WTC11 (cell line): ENCODE data around the gene UPP1. TPM values are rescaled to one million over a fixed set of nuclear protein-coding genes. Genes with fewer than 3 reads are reported as not detected.

Experiments used
- ATAC-seq: fragments of 200-7000 bp; cut with Tn5 transposase; 2 replicates; pipeline ENCODE4 v1.10.0; 2021; ENCODE audit warnings: mild to moderate bottlenecking, moderate library complexity
- CTCF ChIA-PET: fragments of 300-600 bp; sonication (Branson Sonifier 250); formaldehyde crosslinking; loops from one replicate; lab custom pipeline; 2021; ENCODE audit warnings: antibody characterized with exemption; lab: Charles Lee
- POLR2A ChIA-PET: fragments of 350-600 bp; sonication (Branson Sonifier 250); formaldehyde crosslinking; loops from one replicate; lab custom pipeline; 2021; ENCODE audit warnings: antibody characterized with exemption; lab: Charles Lee
- DNase-seq: peaks from one replicate; pipeline ENCODE4 v3.0.0; 2021; ENCODE audit warnings: low spot score
- H3K27ac Mint-ChIP-seq: 2 replicates; pipeline ENCODE4 v1.8.0; 2021; ENCODE audit warnings: mixed read lengths
- H3K27me3 Mint-ChIP-seq: 2 replicates; pipeline ENCODE4 v1.8.0; 2021; ENCODE audit warnings: low read depth, mild to moderate bottlenecking, moderate library complexity, mixed read lengths
- H3K36me3 Mint-ChIP-seq: 2 replicates; pipeline ENCODE4 v1.8.0; 2021; ENCODE audit warnings: mixed read lengths
- H3K4me1 Mint-ChIP-seq: 2 replicates; pipeline ENCODE4 v1.8.0; 2022; ENCODE audit warnings: mixed read lengths
- H3K4me3 Mint-ChIP-seq: 2 replicates; pipeline ENCODE4 v1.8.0; 2021; ENCODE audit warnings: mild to moderate bottlenecking, moderate library complexity, mixed read lengths
- H3K9me3 Mint-ChIP-seq: 2 replicates; pipeline ENCODE4 v1.8.0; 2021; ENCODE audit warnings: mixed read lengths
- ATF1 ChIP-seq: sonication (generic); formaldehyde crosslinking; IDR thresholded peaks from 2 replicates; pipeline ENCODE4 v1.8.1; 2023; ENCODE audit warnings: mild to moderate bottlenecking, moderate library complexity, missing genetic modification reagents
- CREB1 ChIP-seq: sonication (generic); formaldehyde crosslinking; IDR thresholded peaks from 2 replicates; pipeline ENCODE4 v1.8.0; 2023; ENCODE audit warnings: mild to moderate bottlenecking, missing genetic modification reagents
- GTF2I ChIP-seq: fragments of 250-450 bp; sonication (Bioruptor Pico); conservative IDR thresholded peaks from 2 replicates; pipeline ENCODE4 v1.4.0; 2021; ENCODE audit warnings: mild to moderate bottlenecking
- JUN ChIP-seq: sonication (generic); formaldehyde crosslinking; IDR thresholded peaks from 2 replicates; pipeline ENCODE4 v1.8.0; 2023; ENCODE audit warnings: mild to moderate bottlenecking, missing genetic modification reagents
- KAT7 ChIP-seq: sonication (generic); formaldehyde crosslinking; IDR thresholded peaks from 2 replicates; pipeline ENCODE4 v1.8.1; 2023; ENCODE audit warnings: missing genetic modification reagents, mild to moderate bottlenecking, borderline replicate concordance
- NFATC4 ChIP-seq: fragments of 250-450 bp; sonication (Bioruptor Pico); IDR thresholded peaks from 2 replicates; pipeline ENCODE4 v1.9.0; 2021; ENCODE audit warnings: mild to moderate bottlenecking
- NR1H2 ChIP-seq: sonication (generic); formaldehyde crosslinking; IDR thresholded peaks from 2 replicates; pipeline ENCODE4 v1.9.0; 2021; ENCODE audit warnings: mild to moderate bottlenecking, moderate library complexity, missing genetic modification reagents
- RORB ChIP-seq: fragments of 250-450 bp; sonication (Bioruptor Pico); IDR thresholded peaks from 2 replicates; pipeline ENCODE4 v1.9.0; 2021; ENCODE audit warnings: mild to moderate bottlenecking
- SMAD3 ChIP-seq: sonication (generic); formaldehyde crosslinking; IDR thresholded peaks from 2 replicates; pipeline ENCODE4 v1.8.0; 2022; ENCODE audit warnings: missing genetic modification reagents, mild to moderate bottlenecking, borderline replicate concordance
- SOX15 ChIP-seq: fragments of 250-450 bp; sonication (Bioruptor Pico); IDR thresholded peaks from 2 replicates; pipeline ENCODE4 v1.9.0; 2021; ENCODE audit warnings: mild to moderate bottlenecking
- SP1 ChIP-seq: sonication (generic); formaldehyde crosslinking; conservative IDR thresholded peaks from 2 replicates; pipeline ENCODE4 v1.8.1; 2022; ENCODE audit warnings: missing genetic modification reagents
- TEAD4 ChIP-seq: sonication (generic); formaldehyde crosslinking; IDR thresholded peaks from 2 replicates; pipeline ENCODE4 v1.8.0; 2022; ENCODE audit warnings: mild to moderate bottlenecking, missing genetic modification reagents
- ZNF138 ChIP-seq: sonication (generic); formaldehyde crosslinking; conservative IDR thresholded peaks from 2 replicates; pipeline ENCODE4 v1.8.1; 2022; ENCODE audit warnings: mild to moderate bottlenecking, moderate library complexity, missing genetic modification reagents
- ZNF232 ChIP-seq: sonication (generic); formaldehyde crosslinking; IDR thresholded peaks from 2 replicates; pipeline ENCODE4 v1.8.0; 2022; ENCODE audit warnings: mild to moderate bottlenecking, missing genetic modification reagents
- ZNF263 ChIP-seq: sonication (generic); formaldehyde crosslinking; IDR thresholded peaks from 2 replicates; pipeline ENCODE4 v1.8.1; 2022; ENCODE audit warnings: low read depth, mild to moderate bottlenecking, moderate library complexity, missing genetic modification reagents
- ZNF671 ChIP-seq: fragments of 250-450 bp; sonication (Bioruptor Pico); IDR thresholded peaks from 2 replicates; pipeline ENCODE4 v1.8.0; 2021; ENCODE audit warnings: mild to moderate bottlenecking
- total RNA-seq: library from RNA; stranded (reverse); gene quantifications from 3 replicates; pipeline ENCODE4 v1.2.3, GENCODE V29; 2021
- TF ChIP-seq, protein P1 (sequence below): sonication (generic); formaldehyde crosslinking; IDR thresholded peaks from 2 replicates; pipeline ENCODE4 v1.8.0; 2022; ENCODE audit warnings: mild to moderate bottlenecking, missing genetic modification reagents
- TF ChIP-seq, protein P2 (sequence below): sonication (generic); formaldehyde crosslinking; IDR thresholded peaks from 2 replicates; pipeline ENCODE4 v1.8.0; 2022; ENCODE audit warnings: mild to moderate bottlenecking, missing genetic modification reagents
- TF ChIP-seq, protein P3 (sequence below): fragments of 250-450 bp; sonication (Bioruptor Pico); IDR thresholded peaks from 2 replicates; pipeline ENCODE4 v2.1.2; 2022; ENCODE audit warnings: mild to moderate bottlenecking, moderate library complexity
- TF ChIP-seq, protein P4 (sequence below): sonication (generic); formaldehyde crosslinking; IDR thresholded peaks from 2 replicates; pipeline ENCODE4 v1.8.1; 2022; ENCODE audit warnings: low read depth, missing genetic modification reagents, borderline replicate concordance
- TF ChIP-seq, protein P5 (sequence below): fragments of 250-450 bp; sonication (Bioruptor Pico); IDR thresholded peaks from 2 replicates; pipeline ENCODE4 v1.8.0; 2021; ENCODE audit warnings: mild to moderate bottlenecking
- TF ChIP-seq, protein P6 (sequence below): sonication (generic); formaldehyde crosslinking; IDR thresholded peaks from 2 replicates; pipeline ENCODE4 v1.8.1; 2022; ENCODE audit warnings: mild to moderate bottlenecking, moderate library complexity, missing genetic modification reagents
- TF ChIP-seq, protein P7 (sequence below): sonication (generic); formaldehyde crosslinking; IDR thresholded peaks from 2 replicates; pipeline ENCODE4 v1.8.0; 2023; ENCODE audit warnings: missing genetic modification reagents, mild to moderate bottlenecking, borderline replicate concordance

UPP1 gene
- total RNA-seq, 1 experiment from 2014 or later = 55.6 TPM

DNA sequence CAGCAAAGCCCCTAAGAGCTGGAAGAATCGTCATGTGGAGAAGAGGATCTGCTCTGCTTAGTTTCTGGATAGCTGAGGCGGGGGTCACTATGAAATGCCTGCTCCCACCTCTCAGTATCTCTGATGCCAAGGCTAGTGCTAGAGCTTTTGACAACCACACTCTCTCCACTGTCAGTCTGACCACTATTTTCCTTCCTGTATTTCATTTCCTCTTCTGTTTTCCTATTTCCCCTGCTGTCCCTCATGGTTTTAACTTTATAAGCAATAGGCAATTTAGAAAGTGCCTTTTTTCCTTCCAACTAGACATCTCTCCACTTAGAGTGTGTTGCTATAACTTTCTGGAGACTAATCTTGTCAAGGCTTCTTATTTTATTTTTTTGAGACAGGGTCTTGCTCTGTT is 30.1 kb upstream of the UPP1 start:
- CTCF ChIA-PET = no interaction called here
- H3K4me1 Mint-ChIP-seq = no peaks in the 10 kb centered on the region
- TF ChIP-seq ATF1 (CRISPR knock-in tag) (no peak), SOX15 (CRISPR knock-in tag) (no peak), ZNF138 (CRISPR knock-in tag) (no peak), JUN (CRISPR knock-in tag) (no peak), ZNF671 (CRISPR knock-in tag) (no peak), GTF2I (CRISPR knock-in tag) (no peak), CREB1 (no peak), SP1 (CRISPR knock-in tag) (no peak), NFATC4 (CRISPR knock-in tag) (no peak)
- TF ChIP-seq, protein P1, sequence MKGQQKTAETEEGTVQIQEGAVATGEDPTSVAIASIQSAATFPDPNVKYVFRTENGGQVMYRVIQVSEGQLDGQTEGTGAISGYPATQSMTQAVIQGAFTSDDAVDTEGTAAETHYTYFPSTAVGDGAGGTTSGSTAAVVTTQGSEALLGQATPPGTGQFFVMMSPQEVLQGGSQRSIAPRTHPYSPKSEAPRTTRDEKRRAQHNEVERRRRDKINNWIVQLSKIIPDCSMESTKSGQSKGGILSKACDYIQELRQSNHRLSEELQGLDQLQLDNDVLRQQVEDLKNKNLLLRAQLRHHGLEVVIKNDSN (CRISPR knock-in tag) = no peak
- TF ChIP-seq, protein P2, sequence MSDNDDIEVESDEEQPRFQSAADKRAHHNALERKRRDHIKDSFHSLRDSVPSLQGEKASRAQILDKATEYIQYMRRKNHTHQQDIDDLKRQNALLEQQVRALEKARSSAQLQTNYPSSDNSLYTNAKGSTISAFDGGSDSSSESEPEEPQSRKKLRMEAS (CRISPR knock-in tag) = no peak
- TF ChIP-seq, protein P3, sequence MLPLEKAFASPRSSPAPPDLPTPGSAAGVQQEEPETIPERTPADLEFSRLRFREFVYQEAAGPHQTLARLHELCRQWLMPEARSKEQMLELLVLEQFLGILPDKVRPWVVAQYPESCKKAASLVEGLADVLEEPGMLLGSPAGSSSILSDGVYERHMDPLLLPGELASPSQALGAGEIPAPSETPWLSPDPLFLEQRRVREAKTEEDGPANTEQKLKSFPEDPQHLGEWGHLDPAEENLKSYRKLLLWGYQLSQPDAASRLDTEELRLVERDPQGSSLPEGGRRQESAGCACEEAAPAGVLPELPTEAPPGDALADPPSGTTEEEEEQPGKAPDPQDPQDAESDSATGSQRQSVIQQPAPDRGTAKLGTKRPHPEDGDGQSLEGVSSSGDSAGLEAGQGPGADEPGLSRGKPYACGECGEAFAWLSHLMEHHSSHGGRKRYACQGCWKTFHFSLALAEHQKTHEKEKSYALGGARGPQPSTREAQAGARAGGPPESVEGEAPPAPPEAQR = no peak
- TF ChIP-seq, all 79 proteins: peak for 0
- H3K36me3 Mint-ChIP-seq = peaks cover 5% of the 10 kb centered on the region; the same call in 1 of the 2 replicates
- H3K27me3 Mint-ChIP-seq = no peaks in the 10 kb centered on the region
- H3K4me3 Mint-ChIP-seq = no peak overlapping the region
- DNase-seq (no peak), ATAC-seq (no peak)
- H3K27ac Mint-ChIP-seq = no peak overlapping the region
- peaks cover 25% of the 10 kb centered on the region for H3K9me3 Mint-ChIP-seq
- POLR2A ChIA-PET = no interaction called here

DNA sequence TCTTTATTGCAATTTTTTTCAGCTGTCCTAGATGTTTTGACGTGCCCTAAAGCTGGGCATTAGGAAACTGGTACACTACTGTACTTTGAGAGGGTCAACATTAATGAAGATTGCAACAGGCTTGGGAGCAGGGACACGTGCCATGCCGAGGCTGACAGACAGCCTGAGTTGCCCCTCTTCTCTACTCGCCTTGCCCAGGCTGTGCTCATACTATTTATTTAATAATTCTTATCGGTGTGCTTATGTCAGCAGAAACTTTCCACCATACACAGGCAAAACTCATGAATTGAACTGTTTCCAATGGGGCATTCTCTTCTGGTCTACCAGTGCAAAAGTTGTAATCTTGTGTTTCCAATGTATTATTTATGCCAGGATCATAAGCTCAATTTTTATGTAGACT is 29.4 kb upstream of the UPP1 start:
- ATAC-seq (no peak), DNase-seq (no peak)
- peaks cover 5% of the 10 kb centered on the region; the same call in 1 of the 2 replicates for H3K36me3 Mint-ChIP-seq
- H3K4me3 Mint-ChIP-seq = no peak overlapping the region
- no peaks in the 10 kb centered on the region for H3K27me3 Mint-ChIP-seq
- ChIA-PET CTCF (no interaction called here), POLR2A (no interaction called here)
- no peaks in the 10 kb centered on the region for H3K4me1 Mint-ChIP-seq
- peaks cover 32% of the 10 kb centered on the region for H3K9me3 Mint-ChIP-seq
- no peak overlapping the region for H3K27ac Mint-ChIP-seq
- TF ChIP-seq ZNF263 (CRISPR knock-in tag) = no peak
- TF ChIP-seq, protein P4, sequence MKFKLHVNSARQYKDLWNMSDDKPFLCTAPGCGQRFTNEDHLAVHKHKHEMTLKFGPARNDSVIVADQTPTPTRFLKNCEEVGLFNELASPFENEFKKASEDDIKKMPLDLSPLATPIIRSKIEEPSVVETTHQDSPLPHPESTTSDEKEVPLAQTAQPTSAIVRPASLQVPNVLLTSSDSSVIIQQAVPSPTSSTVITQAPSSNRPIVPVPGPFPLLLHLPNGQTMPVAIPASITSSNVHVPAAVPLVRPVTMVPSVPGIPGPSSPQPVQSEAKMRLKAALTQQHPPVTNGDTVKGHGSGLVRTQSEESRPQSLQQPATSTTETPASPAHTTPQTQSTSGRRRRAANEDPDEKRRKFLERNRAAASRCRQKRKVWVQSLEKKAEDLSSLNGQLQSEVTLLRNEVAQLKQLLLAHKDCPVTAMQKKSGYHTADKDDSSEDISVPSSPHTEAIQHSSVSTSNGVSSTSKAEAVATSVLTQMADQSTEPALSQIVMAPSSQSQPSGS = no peak
- TF ChIP-seq ZNF138 (CRISPR knock-in tag) = no peak
- TF ChIP-seq SMAD3 (CRISPR knock-in tag) = no peak
- TF ChIP-seq TEAD4 = no peak
- TF ChIP-seq, protein P5, sequence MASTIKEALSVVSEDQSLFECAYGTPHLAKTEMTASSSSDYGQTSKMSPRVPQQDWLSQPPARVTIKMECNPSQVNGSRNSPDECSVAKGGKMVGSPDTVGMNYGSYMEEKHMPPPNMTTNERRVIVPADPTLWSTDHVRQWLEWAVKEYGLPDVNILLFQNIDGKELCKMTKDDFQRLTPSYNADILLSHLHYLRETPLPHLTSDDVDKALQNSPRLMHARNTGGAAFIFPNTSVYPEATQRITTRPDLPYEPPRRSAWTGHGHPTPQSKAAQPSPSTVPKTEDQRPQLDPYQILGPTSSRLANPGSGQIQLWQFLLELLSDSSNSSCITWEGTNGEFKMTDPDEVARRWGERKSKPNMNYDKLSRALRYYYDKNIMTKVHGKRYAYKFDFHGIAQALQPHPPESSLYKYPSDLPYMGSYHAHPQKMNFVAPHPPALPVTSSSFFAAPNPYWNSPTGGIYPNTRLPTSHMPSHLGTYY = no peak
- TF ChIP-seq RORB = no peak
- TF ChIP-seq, protein P3 = no peak
- TF ChIP-seq KAT7 (CRISPR knock-in tag) = no peak
- TF ChIP-seq, protein P6, sequence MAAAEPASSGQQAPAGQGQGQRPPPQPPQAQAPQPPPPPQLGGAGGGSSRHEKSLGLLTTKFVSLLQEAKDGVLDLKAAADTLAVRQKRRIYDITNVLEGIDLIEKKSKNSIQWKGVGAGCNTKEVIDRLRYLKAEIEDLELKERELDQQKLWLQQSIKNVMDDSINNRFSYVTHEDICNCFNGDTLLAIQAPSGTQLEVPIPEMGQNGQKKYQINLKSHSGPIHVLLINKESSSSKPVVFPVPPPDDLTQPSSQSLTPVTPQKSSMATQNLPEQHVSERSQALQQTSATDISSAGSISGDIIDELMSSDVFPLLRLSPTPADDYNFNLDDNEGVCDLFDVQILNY (CRISPR knock-in tag) = no peak
- TF ChIP-seq, protein P7, sequence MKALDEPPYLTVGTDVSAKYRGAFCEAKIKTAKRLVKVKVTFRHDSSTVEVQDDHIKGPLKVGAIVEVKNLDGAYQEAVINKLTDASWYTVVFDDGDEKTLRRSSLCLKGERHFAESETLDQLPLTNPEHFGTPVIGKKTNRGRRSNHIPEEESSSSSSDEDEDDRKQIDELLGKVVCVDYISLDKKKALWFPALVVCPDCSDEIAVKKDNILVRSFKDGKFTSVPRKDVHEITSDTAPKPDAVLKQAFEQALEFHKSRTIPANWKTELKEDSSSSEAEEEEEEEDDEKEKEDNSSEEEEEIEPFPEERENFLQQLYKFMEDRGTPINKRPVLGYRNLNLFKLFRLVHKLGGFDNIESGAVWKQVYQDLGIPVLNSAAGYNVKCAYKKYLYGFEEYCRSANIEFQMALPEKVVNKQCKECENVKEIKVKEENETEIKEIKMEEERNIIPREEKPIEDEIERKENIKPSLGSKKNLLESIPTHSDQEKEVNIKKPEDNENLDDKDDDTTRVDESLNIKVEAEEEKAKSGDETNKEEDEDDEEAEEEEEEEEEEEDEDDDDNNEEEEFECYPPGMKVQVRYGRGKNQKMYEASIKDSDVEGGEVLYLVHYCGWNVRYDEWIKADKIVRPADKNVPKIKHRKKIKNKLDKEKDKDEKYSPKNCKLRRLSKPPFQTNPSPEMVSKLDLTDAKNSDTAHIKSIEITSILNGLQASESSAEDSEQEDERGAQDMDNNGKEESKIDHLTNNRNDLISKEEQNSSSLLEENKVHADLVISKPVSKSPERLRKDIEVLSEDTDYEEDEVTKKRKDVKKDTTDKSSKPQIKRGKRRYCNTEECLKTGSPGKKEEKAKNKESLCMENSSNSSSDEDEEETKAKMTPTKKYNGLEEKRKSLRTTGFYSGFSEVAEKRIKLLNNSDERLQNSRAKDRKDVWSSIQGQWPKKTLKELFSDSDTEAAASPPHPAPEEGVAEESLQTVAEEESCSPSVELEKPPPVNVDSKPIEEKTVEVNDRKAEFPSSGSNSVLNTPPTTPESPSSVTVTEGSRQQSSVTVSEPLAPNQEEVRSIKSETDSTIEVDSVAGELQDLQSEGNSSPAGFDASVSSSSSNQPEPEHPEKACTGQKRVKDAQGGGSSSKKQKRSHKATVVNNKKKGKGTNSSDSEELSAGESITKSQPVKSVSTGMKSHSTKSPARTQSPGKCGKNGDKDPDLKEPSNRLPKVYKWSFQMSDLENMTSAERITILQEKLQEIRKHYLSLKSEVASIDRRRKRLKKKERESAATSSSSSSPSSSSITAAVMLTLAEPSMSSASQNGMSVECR (CRISPR knock-in tag) = no peak
- no peak for TF ChIP-seq NR1H2 (CRISPR knock-in tag)
- TF ChIP-seq ZNF232 = no peak
